GM19035 (cell line): Measurements from ENCODE around the gene ZWINT.

Experiments
- ATAC-seq: cut with Tn5 transposase; IDR thresholded peaks from one replicate; pipeline ENCODE4 v1.9.1; 2021; ENCODE audit not compliant: unreplicated experiment

ZWINT gene, protein sequence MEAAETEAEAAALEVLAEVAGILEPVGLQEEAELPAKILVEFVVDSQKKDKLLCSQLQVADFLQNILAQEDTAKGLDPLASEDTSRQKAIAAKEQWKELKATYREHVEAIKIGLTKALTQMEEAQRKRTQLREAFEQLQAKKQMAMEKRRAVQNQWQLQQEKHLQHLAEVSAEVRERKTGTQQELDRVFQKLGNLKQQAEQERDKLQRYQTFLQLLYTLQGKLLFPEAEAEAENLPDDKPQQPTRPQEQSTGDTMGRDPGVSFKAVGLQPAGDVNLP

GRCh38 chr10:56360967-56361612, at the start of gene ZWINT:
Gene ZWINT, minus strand, starts transcription at chr10:56361259. Its CDS starts 23 bp downstream, at chr10:56361236.
- ATAC-seq = peak; percentile 98

GRCh38 chr10:56383806-56384205, 22.7 kb upstream of the ZWINT start:
- ATAC-seq = no peak

DNA sequence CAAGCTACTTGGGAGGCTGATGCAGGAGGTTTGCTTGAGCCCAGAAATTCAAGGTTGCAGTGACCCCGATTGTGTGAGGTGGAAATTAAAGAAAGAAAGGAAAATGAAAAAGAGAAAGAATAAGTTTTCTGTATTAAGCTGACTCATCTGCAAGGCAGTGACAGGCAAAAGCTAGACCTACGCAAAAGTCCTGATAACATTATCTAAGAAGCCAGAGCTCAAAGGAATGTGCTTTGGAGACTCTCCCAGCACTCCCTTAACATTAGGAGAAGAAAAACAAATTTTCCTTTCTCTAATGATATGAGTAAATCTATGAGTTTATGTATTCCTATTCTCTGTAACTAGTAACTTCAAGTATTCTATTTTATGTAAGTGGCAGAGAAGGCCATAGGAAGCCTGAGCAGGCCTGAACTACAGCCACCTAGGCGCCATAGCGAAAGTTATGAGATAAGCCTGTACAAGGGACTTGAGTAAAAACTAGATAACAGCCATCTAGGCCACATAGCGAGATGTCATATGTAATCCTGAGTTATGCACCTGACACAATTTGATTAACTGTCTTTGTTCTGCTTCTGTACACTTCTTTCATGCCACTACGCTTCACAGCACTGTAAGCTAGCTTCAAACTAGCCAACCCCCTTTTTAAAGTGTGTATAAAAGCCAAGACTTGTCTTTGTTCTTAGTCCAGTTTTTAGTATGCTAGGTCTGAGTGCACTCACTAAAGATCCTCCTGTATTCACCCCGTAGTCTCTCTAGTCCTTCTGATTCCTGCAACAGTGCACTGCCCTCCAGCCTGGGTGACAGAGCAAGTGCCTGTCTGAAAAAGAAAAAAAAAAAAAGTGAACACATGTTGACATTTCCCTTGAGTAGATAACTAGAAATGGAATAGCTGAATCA, 9.4 kb upstream of the ZWINT start:
- no peak for ATAC-seq

DNA sequence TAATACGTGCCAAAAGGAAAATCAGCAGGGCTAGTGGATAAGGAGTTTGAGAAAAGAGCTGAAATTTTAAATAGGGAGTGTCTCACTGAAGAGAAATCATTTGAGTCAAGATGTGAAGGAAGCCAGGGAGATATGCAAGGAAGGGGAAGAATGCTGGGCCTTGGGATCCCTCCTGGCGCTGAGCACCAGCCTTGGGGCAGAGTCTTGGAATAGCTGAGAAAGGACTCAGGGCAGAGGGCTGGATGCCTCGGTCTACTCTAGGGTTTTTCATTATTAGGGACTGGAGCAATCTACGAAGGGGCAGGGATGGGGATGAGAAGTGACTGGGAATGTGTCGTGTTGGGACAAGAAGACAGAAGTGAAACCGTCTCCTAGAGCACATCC, 484 bp downstream of the ZWINT start:
- ATAC-seq = no peak

DNA sequence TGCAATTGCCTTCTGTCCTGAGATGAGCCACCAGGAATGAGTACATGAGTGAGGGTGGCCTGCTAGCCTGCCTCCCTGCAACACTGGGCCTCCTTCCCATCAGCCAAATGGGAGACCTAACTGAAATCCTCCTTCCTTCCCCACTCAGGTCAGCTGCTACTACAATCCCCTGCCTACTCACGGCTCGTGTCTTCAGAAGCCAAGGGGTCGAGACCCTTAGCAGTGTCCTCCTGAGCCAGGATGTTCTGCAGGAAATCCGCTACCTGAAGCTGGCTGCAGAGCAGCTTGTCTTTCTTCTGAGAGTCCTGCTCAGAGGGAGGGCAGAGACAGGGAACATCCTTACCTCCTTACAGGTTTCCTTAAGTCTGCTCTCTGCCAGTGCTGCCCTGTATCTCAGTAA, 1.2 kb downstream of the ZWINT start:
- no peak for ATAC-seq

DNA sequence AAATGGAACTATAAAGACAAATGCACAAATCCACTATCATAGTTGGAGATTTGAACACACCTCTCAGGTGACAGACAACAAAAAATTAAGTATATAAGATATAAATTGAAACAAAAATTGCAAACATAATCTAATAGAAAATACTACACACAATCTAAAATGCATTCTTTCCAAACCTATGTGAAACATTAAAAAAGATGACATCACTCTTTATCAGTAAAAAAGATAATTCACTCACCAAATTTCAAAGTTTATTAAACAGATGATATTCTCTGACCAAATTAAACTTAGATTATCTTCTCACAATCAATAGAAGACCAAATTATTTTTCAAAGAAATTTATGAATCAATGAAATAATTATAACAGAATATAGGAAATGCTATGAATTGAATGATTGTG, 4.0 kb downstream of the ZWINT start:
- ATAC-seq = no peak

GRCh38 chr10:56351909-56352630, 9.0 kb downstream of the ZWINT start:
- ATAC-seq = no peak

GRCh38 chr10:56349611-56350010, 11.4 kb downstream of the ZWINT start:
- no peak for ATAC-seq

GRCh38 chr10:56348101-56348500, 13.0 kb downstream of the ZWINT start:
- no peak for ATAC-seq

GRCh38 chr10:56346845-56347415, 14.1 kb downstream of the ZWINT start:
- ATAC-seq = no peak

- no peak for ATAC-seq
Measured at GRCh38 chr10:56341612-56342011, 19.4 kb downstream of the ZWINT start.

DNA sequence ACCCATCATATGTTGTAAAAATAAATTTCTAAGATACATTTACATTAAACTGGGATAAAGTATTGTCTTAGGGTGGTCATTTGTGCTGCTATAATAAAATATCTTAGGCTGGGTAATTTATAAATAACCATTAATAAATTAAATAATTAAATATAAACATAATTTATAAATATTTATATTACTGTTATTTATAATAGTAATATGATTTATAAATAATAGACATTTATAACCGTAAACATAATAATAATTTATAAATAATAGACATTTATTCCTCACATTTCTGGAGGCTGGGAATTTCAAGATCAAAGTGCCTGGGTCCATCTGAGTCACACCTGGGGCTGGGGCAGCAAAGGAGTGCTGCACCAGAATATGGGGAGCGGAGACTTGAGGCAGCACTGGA, 31.1 kb downstream of the ZWINT start:
- ATAC-seq = no peak

GRCh38 chr10:56327118-56327517, 33.9 kb downstream of the ZWINT start:
- no peak for ATAC-seq

DNA sequence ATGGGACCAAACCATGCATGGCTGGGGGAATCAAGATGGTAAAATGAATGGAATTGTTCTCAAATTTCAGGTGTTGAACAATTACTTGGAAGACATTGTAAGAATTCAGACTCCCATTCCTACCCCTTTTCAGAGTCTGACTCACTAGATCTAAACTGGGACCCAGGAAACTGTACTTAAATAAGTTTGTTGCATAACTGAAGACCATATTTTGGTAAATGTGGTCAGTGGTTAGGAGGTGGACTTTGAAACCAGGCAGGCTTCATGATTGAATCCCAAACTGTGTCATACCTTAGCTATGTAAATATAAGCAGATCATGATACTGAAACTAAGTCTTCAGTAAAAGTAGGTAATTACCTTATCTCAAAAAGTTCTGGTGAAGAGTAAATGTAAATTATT, 41.7 kb downstream of the ZWINT start:
- peak; percentile 96 for ATAC-seq

GRCh38 chr10:56318816-56319215, 42.2 kb downstream of the ZWINT start:
- peak; percentile 31 for ATAC-seq

GRCh38 chr10:56317603-56318002, 43.5 kb downstream of the ZWINT start:
- no peak for ATAC-seq

GRCh38 chr10:56316603-56317002, 44.5 kb downstream of the ZWINT start:
- ATAC-seq = no peak
